Progenitor cell of endocrine pancreas (in vitro differentiated cells): ENCODE data around the gene CAMKK1. TPM values are rescaled to one million over a fixed set of nuclear protein-coding genes. Genes with fewer than 3 reads are reported as not detected.

Experiments used
- DNase-seq: peaks from one replicate; pipeline ENCODE4 v3.0.0; 2021; ENCODE audit warnings: low spot score; ENCODE audit not compliant: unreplicated experiment
- H3K27ac Mint-ChIP-seq: 2 replicates; pipeline ENCODE4 v1.8.0; 2021; ENCODE audit warnings: mild to moderate bottlenecking, moderate library complexity, mixed read lengths
- H3K27me3 Mint-ChIP-seq: 2 replicates; pipeline ENCODE4 v1.8.0; 2021; ENCODE audit warnings: mixed read lengths
- H3K36me3 Mint-ChIP-seq: 2 replicates; pipeline ENCODE4 v1.8.0; 2022; ENCODE audit warnings: mixed read lengths; ENCODE audit not compliant: insufficient read depth
- H3K4me1 Mint-ChIP-seq: 2 replicates; pipeline ENCODE4 v1.8.0; 2021; ENCODE audit warnings: low read depth, mixed read lengths
- H3K4me3 Mint-ChIP-seq: 2 replicates; pipeline ENCODE4 v1.8.0; 2021; ENCODE audit warnings: low read depth, mild to moderate bottlenecking, moderate library complexity, mixed read lengths
- H3K9me3 Mint-ChIP-seq: 2 replicates; pipeline ENCODE4 v1.8.0; 2021; ENCODE audit warnings: low read depth, mixed read lengths
- CTCF ChIP-seq: fragments of 200-600 bp; sonication (generic); IDR thresholded peaks from one replicate; pipeline ENCODE4 v1.5.0; 2021; ENCODE audit warnings: antibody characterized with exemption, mild to moderate bottlenecking; ENCODE audit not compliant: unreplicated experiment
- long read RNA-seq: library from polyadenylated mRNA; unstranded; transcript quantifications from one replicate; pipeline ENCODE4 v2.0.0, GENCODE V29; 2020
- total RNA-seq: library from RNA; stranded (reverse); gene quantifications from 2 replicates; pipeline ENCODE4 v1.2.1, GENCODE V29; 2021

CAMKK1 gene
- 3.3 and 3.6 TPM in 2 replicates for total RNA-seq
- long read RNA-seq, partial matches to known transcripts = 1 of 1 reads
- long read RNA-seq, other reads (novel, unspliced or antisense) = 0 of 1 reads

GRCh38 chr17:3893003-3893719 is at the start of gene CAMKK1:
TSS of gene CAMKK1 (minus strand) at chr17:3893053. CDS start at chr17:3885687, 7,366 bp downstream.
- DNase-seq = peak; percentile 81
- peak within 1 kb of the TSS; percentile 77 for H3K4me3 Mint-ChIP-seq
- TF ChIP-seq CTCF = no peak
- peaks cover 6% of the 10 kb centered on the region for H3K4me1 Mint-ChIP-seq
- H3K27me3 Mint-ChIP-seq = peaks cover 31% of the 10 kb centered on the region
- no peaks in the 10 kb centered on the region for H3K9me3 Mint-ChIP-seq
- H3K27ac Mint-ChIP-seq = peak within 1 kb of the TSS; percentile 91
- no peaks in the 10 kb centered on the region for H3K36me3 Mint-ChIP-seq

- Mint-ChIP-seq H3K36me3 (no peaks in the 10 kb centered on the region), H3K27me3 (peaks cover 25% of the 10 kb centered on the region), H3K9me3 (no peaks in the 10 kb centered on the region), H3K4me3 (no peak overlapping the region), H3K27ac (no peak overlapping the region), H3K4me1 (peaks cover 2% of the 10 kb centered on the region)
- TF ChIP-seq CTCF = no peak
- no peak for DNase-seq
Observed at GRCh38 chr17:3940965-3941698, 48.3 kb upstream of the CAMKK1 start.

GRCh38 chr17:3937359-3937758 is 44.5 kb upstream of the CAMKK1 start:
- Mint-ChIP-seq H3K36me3 (no peaks in the 10 kb centered on the region), H3K9me3 (no peaks in the 10 kb centered on the region), H3K27ac (no peak overlapping the region), H3K27me3 (peaks cover 4% of the 10 kb centered on the region), H3K4me3 (no peak overlapping the region), H3K4me1 (no peaks in the 10 kb centered on the region)
- TF ChIP-seq CTCF = no peak
- no peak for DNase-seq

GRCh38 chr17:3935825-3936355 is 43.0 kb upstream of the CAMKK1 start:
- no peaks in the 10 kb centered on the region for H3K4me1 Mint-ChIP-seq
- no peaks in the 10 kb centered on the region for H3K9me3 Mint-ChIP-seq
- H3K27me3 Mint-ChIP-seq = peaks cover 4% of the 10 kb centered on the region
- DNase-seq = no peak
- TF ChIP-seq CTCF = no peak
- no peaks in the 10 kb centered on the region for H3K36me3 Mint-ChIP-seq
- H3K4me3 Mint-ChIP-seq = no peak overlapping the region
- H3K27ac Mint-ChIP-seq = no peak overlapping the region

- H3K4me3 Mint-ChIP-seq = no peak overlapping the region
- TF ChIP-seq CTCF = peak; percentile 79
- no peaks in the 10 kb centered on the region for H3K9me3 Mint-ChIP-seq
- H3K36me3 Mint-ChIP-seq = no peaks in the 10 kb centered on the region
- DNase-seq = peak; percentile 57
- H3K27ac Mint-ChIP-seq = no peak overlapping the region
- no peaks in the 10 kb centered on the region for H3K4me1 Mint-ChIP-seq
- peaks cover 4% of the 10 kb centered on the region for H3K27me3 Mint-ChIP-seq
Observed at GRCh38 chr17:3935140-3935542, 42.3 kb upstream of the CAMKK1 start.
